Right renal pelvis (tissue), 4 donors: ENCODE results near the gene PLEKHB2. TPM values are rescaled to one million over a fixed set of nuclear protein-coding genes. Genes with fewer than 3 reads are reported as not detected.
"Not testable (repeated sequence)": the region's sequence is repeated elsewhere in the genome, so short reads cannot be mapped to it uniquely, and the experiment has no call there.

Experiments
- DNase-seq, 4 donors: peaks; one replicate each; pipeline ENCODE4 v3.0.0-alpha.2; 2013; ENCODE audit warnings: low read depth in 4 of 4, low spot score in 3 of 4, missing footprints in 1 of 4
- polyA plus RNA-seq, 4 donors: library from polyadenylated mRNA; unstranded; fragments of 120-200 nt; gene quantifications; one replicate each; pipeline ENCODE4 v1.2.1, GENCODE V29; 2013; ENCODE audit not compliant: insufficient read length in 4 of 4

PLEKHB2 gene
- polyA plus RNA-seq, 4 donors, result 87.9 to 97.3 (median 88.9) TPM

- DNase-seq, result no peak
Measured at GRCh38 chr2:131132729-131133128, 27.6 kb downstream of the PLEKHB2 start.

- no peak for DNase-seq
Measured at GRCh38 chr2:131140581-131140980, 35.4 kb downstream of the PLEKHB2 start.

DNA sequence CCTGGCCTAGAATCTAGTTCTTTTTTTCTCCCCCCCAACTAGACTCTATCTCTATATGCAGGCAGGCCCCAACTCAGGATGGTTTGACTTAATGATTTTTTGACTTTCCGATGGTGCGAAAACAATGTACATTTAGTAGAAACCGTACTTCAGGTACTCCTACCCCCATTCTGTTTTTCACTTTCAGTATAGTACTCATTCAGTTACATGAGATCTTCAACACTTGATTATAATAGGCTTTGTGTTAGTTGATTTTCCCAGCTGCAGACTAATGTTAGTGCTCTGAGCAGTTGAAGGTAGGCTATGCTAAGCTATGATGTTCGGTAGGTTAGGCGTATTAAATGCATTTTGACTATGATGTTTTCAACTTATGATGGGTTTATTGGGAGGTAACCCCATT is 37.7 kb downstream of the PLEKHB2 start:
- no peak for DNase-seq

- DNase-seq, result no peak
Measured at GRCh38 chr2:131143803-131144202, 38.7 kb downstream of the PLEKHB2 start.

DNA sequence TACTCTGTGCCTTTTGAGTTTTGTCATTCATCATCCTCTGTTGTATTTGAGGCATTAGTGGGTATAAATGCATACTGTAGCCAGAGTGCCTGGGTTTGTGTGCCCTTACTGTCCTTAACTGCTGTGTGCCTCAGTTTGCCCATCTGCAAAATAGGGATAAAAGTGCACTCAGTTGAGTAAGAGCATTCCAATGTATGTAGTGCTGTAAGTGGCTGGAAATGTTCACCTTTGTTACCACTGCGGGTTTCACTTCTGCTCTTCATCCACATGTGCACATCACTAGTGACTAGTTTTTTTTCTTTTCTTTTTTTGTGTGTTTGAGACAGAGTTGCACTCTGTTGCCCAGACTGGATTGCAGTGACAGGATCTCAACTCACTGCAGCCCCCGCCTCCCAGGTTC is 39.9 kb downstream of the PLEKHB2 start:
- DNase-seq, result no peak

DNA sequence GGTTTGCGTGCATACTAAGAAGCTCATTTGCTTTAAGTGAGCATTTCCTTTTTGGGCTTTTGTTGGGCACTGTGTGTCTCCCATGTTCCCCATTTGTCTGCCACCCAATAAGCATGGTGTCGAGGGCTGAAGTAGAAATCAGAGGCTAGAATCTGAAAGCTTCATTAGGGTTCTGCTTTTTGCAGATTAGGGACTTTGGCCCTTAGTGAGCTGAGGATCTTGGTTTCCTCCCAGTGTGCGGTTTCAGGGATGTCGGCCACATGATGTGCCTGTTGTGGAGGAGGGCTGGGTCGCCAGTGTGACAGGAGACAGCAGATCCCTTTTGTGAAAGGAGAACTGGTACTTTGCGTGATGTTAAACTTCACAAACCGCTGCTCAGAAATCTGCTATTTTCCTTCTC is 41.1 kb downstream of the PLEKHB2 start:
- DNase-seq, result no peak

DNA sequence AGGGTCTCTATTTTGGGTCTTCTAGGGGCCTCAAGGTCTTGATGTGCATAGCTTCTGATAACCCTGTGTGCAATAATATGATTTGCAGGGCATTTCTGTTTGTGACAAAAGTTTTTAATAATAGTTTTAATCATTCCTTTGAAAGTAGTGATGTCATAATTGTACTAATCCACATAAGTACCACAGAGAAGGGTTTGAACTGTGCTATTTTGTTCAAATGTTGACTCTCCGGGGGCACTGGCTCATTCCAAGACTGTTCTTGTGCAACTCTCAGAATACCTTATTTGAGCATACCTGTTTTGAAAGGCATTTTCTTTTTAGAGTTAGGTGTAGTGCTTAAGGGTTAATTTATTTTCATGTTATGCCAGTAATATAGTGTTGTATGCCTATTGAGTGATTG is 41.6 kb downstream of the PLEKHB2 start:
- no peak for DNase-seq

DNA sequence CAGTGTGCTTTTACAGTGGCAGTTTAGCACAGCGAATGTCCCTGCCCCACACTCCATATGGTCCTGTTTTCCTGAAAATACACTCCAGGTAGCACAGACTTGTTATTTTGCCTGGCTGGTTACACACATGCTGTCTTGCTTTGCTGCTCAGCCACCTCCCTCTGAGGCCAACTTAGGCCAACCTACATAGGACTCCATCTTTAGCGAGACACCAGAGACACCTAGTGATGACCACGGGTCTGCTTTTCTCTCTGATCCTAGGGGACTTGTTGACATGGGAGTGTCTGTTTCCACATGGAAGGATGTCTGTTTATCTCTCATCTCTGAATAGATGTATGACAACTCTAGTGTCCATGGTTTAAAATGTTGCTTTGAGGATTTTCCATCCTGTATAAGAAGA is 43.3 kb downstream of the PLEKHB2 start:
- no peak for DNase-seq

DNA sequence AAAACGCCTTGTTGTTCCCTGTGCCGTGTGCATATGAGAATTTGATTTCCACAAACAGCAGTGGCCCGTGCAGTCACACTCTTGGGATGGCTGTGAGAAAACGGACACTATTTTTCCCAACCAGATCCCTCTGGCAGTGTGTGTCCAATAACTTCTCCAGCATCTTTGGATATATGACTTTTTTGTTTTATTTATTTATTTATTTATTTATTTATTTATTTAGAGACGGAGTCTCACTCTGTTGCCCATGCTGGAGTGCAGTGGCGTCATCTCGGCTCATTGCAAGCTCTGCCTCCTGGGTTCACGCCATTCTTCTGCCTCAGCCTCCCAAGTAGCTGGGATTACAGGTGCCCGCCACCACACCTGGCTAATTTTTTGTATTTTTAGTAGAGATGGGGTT is 45.0 kb downstream of the PLEKHB2 start:
- not testable (repeated sequence) for DNase-seq

DNA sequence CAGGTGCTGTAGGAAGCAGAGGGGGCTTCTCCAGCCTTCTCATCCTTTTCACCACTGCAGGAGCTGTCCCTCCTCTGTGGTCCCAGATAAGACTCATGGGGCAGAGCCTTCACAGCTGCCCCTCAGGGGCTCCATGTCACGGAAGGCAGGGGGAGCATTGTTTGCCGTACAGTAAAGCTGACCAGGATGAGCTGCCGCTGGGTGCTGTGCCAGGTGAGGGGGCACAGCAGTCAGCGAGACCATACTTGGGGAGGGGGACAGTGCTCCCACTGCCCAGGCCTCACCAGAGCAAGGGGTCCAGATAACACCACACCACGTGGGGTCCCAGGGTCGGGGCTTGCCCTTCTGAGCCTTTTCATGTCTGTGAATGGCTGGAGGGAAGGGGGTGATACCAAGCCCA is 46.3 kb downstream of the PLEKHB2 start:
- no peak for DNase-seq

DNA sequence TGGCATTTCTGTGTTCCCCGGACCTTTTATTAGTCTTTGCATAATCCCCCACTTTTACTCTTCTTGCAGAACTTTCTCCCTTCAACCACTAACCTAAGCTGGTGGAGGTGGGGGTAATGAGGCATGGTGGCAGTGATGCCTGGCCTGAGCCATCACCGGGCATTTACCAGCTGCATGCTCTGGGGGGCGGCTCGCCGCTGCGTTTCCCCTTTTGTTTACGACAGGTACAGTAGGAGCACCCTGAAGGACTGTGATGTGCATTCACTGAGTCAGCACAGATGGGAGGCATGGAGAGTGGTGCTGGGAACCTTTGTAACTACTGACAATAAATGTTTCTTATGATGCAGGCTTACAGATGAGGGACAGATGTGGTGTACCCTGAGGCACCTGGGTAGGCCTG is 46.9 kb downstream of the PLEKHB2 start:
- DNase-seq, result no peak

- DNase-seq, result no peak
Measured at GRCh38 chr2:131153529-131153928, 48.4 kb downstream of the PLEKHB2 start.

DNA sequence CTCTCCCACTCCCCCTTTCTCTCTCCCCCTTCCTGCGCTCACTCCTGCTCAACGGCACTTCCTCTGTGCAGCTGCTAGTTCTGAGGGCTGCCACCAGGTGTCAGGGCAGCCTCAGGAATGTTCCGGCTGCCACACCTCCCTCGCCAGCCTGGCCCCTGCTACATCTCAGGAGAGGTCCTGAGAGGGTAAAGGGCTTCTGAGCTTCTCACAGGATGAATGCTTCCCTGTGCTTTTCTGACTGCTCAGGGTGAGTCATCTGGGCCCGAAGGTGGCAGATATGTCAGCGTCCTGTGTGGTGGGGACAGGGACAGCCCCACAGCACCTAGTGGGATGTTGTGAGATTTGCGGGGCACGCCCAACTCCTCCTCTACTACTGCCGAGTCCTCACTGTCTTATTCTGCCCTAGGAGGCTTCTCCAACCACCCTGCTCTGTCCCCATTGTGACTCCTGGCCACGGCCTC is 49.0 kb downstream of the PLEKHB2 start:
- DNase-seq, result peak; percentile 25 to 47 (median 36)

DNA sequence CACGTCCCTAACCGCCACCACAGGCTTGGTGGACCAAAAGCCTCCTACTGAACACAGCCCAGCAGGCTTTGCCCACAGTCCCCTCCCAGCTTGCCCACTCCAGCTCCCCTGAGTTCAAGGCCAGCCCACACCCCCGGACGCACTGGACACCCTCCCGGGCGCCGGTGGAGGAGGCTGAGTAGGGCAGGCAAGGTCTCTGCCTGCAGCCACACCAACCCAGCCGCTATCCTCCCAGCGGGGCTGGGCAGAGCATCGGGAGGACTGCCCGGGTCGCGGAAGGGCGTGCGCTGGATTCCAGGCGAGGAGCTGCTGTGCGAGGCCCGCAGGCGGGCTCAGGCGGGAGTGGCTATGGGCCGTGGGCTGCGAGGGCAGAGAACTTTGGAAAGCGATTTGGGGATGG is 49.5 kb downstream of the PLEKHB2 start:
- DNase-seq, result no peak

- DNase-seq, result no peak
Measured at GRCh38 chr2:131155208-131155855, 50.2 kb downstream of the PLEKHB2 start.

DNA sequence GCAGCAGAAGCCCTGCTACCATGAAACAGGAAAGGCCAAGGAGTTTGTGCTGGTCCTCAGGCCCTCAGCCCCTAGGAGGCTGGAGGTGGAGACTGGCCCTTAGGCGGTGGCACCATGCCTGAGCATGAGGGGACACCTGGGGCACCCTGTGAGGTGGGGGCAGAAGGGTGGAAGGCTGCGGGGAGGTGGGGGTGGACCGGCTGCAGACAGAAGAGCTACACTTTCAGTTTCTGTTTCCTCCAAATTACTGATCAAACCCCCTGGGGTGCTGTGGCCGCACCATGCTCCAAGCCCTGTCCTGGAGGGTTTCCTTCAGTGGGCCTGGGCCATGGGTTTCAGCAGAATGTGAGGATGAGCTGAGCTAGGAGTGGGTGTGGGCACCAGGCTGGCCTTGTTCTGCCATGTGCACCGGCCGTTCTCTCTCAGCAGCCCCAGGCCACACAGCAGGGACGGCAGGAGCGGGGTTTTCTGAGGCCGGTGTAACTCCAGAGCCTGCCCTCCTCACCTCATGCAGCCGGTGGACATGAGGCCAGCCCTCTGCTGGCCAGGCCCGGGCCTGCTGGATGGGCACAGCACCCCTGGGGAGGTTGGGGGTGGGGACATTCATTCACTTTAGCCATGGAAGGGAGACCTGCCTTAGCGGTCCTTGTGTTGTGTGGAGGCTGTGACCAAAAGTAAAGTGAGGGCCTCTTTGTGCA is 51.5 kb downstream of the PLEKHB2 start:
- no peak for DNase-seq

- not testable (repeated sequence) for DNase-seq
Measured at GRCh38 chr2:131165562-131165961, 60.4 kb downstream of the PLEKHB2 start.

DNA sequence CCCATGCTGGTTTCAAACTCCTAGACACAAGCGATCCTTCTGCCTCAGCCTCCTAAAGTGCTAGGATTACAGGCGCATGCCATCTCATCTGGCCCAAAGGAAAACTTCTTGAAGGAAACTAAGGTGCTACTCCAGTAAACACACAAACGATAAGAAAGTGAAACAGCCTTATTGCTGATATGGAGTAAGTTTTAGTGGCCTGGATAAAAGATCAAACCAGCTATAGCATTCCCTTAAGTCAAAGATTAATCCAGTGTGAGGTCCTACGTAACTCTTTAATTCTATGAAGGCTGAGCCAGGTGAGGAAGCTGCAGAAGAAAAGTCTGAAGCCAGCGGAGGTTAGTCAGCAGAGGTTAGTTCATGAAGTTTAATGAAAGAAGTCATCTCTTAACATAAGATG is 63.4 kb downstream of the PLEKHB2 start:
- no peak for DNase-seq

DNA sequence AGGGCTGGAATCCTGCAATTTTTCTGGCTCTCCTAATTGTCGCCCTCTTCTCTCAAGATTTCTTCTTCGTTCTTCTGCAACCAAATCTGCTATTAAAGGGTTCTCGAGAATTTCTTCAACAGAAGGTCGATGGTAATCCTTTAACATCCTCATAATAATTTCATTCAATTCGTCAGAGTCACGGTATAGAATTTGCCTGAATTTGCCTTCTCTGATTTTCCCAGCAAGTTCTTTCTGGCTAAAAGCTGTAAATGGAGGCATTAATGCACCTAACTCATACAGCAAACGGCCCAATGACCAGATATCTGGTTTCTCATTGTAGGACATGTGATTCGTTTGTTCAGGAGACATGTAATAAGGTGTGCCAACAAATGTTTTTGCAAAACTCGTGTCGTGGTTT is 72.9 kb downstream of the PLEKHB2 start:
- DNase-seq, result not testable (repeated sequence)

- not testable (repeated sequence) for DNase-seq
Measured at GRCh38 chr2:131178721-131179418, 73.7 kb downstream of the PLEKHB2 start.

DNA sequence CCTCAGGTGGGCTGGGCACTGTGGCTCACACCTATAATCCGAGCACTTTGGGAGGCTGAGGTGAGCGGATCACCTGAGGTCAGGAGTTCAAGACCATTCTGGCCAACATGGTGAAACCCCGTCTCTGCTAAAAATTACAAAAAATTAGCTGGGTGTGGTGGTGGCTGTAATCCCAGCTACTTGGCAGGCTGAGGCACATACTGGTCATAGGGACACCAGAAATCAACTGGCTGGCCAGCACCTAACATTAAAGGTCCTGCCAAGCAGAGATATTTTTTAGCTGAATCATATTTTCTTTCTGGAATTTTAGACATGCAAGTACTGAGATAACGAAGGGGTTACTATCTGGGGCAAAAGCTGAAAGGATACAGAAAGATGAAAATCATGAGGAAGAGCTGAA is 76.3 kb downstream of the PLEKHB2 start:
- DNase-seq, result not testable (repeated sequence)

GRCh38 chr2:131193421-131193820 is 88.3 kb downstream of the PLEKHB2 start:
- not testable (repeated sequence) for DNase-seq
